MG63 (cell line): ENCODE data around the gene CEP128. TPM values are rescaled to one million over a fixed set of nuclear protein-coding genes. Genes with fewer than 3 reads are reported as not detected.
"Not testable (repeated sequence)": the region's sequence is repeated elsewhere in the genome, so short reads cannot be mapped to it uniquely, and the experiment has no call there.

Experiments
- DNase-seq: peaks from one replicate; pipeline ENCODE4 v3.0.0-alpha.2; 2020
- H3K27me3 ChIP-seq: fragments of 250-450 bp; sonication (Bioruptor Pico); 2 replicates; pipeline ENCODE4 v1.5.1; 2020; ENCODE audit warnings: mild to moderate bottlenecking, moderate library complexity
- H3K36me3 ChIP-seq: fragments of 250-450 bp; sonication (Bioruptor Pico); 2 replicates; pipeline ENCODE4 v1.5.1; 2020; ENCODE audit warnings: mild to moderate bottlenecking, moderate library complexity
- H3K4me3 ChIP-seq: fragments of 250-450 bp; sonication (Bioruptor Pico); 2 replicates; pipeline ENCODE4 v1.5.1; 2020; ENCODE audit warnings: mild to moderate bottlenecking, moderate library complexity
- H3K9me3 ChIP-seq: fragments of 250-450 bp; sonication (Bioruptor Pico); 2 replicates; pipeline ENCODE4 v1.5.1; 2020; ENCODE audit warnings: mild to moderate bottlenecking, moderate library complexity
- total RNA-seq: library from RNA; depleted of rRNA; stranded (reverse); fragments of >200 nt; shearing (Covaris generic); gene quantifications from 2 replicates; pipeline ENCODE4 v1.2.3, GENCODE V29; 2014; ENCODE audit warnings: low replicate concordance

Gene CEP128
- total RNA-seq, 1 experiment from 2014 or later = 1.4 TPM

DNA sequence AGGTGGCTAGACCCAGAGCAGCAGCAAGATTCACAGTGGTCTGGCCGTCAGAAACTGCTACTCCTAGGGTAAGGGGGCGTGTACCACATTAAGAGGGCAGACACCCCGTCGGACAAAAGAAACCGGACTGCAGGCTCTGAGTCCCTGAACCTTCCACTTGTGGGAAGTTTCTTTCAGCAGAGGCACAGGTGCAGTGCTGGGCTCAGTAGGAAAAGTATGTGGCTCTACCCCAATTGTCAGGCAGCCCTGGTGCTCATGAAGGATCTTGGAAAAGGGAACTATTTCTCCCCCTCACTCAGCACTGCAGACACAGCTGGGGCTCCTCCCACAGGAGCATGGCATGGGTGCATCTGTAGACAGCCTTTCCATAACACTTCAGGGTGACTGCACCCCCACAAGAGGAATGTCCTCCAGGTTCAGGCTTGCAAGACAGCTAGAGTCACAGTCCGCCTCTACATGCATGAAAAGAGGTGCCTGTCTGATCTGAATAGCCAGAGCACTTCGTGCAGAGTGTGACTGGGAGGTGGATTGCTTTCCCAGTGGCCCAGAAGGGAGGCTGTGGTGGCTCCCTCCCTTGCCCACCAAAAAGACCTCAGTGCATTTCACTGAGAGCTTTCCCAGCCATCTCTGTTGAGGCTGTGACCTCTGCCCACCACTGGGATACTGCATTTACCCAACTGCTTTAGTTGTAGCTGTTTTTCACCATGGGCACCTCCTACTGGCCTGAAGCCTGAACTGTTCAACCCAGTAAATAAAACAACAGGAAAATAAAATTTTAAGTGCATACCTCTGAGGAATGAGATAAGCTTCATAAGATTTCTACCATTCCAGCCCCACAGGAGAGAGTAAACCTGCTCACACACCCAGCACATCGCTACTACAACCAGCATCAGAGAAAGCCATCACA, 14.2 kb downstream of the CEP128 start:
- no peaks in the 10 kb centered on the region for H3K9me3 ChIP-seq
- no peak overlapping the region for H3K4me3 ChIP-seq
- DNase-seq = no peak
- no peaks in the 10 kb centered on the region for H3K36me3 ChIP-seq
- no peaks in the 10 kb centered on the region for H3K27me3 ChIP-seq

DNA sequence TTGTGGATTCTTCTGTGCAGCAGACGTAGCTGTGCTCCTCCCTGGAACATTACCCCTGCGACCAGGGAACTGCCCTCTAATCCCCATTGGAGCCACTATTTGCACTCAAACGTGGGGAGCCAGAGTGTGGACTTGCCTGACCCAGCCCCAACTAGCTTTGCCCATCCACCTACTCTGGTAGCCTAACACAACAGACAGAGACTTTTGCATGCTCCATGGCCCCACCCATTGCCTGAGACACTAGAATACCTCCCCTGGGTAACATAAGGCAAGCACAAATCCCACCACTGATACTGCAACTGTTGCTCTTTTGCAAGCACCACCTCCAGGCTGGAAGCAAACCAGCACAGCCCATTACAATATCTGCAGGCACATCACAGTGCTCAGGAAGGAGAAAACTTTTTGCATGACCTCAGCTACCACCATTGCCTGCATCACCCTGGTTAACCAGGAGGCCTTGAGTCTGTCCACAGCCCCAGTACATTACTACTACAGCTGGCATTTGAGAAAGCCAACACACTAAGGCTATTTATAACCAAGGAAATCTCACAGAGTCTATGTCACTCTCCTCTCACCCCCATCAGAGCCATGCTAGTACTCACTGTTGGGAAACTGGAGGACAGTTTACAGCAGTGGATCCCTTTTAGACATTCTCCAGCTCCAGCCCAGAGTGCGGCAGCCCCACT, 15.0 kb downstream of the CEP128 start:
- Histone ChIP-seq H3K4me3 (no peak overlapping the region), H3K9me3 (no peaks in the 10 kb centered on the region), H3K36me3 (no peaks in the 10 kb centered on the region), H3K27me3 (no peaks in the 10 kb centered on the region)
- no peak for DNase-seq

DNA sequence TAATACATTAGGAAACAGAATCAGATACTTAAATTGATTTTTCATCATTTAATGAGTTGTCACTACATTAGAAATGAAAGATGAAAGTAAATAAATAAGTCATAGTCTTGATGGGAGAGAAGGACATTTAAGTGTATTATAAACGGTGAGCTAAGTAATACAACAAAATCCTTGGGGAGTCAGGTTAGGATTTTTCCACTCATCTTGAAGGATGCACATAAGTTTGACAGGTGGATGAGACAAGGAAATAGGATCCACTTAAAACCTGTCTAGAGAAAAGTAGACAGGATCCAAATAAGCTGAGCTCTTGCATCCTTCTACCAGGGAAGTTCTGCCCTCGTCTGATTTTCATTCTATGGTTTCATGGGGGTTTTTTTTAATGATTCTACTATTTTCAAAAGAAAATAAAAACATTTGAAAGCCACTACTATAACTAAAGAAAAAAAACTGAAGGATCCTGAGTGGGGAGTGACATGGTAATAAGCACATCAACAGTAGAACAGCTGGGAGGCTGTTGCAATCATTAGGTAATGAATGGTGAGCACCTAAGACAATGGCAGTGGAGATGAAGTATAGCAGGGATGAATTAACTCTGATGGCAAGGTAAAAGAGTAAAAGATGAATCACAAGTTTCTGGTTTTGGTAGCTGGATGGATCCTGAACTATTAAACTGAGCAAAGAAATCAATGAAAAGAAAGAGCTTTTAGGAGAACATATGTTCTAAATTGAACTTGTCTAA, 17.0 kb downstream of the CEP128 start:
- no peaks in the 10 kb centered on the region for H3K9me3 ChIP-seq
- H3K27me3 ChIP-seq = no peaks in the 10 kb centered on the region
- H3K4me3 ChIP-seq = no peak overlapping the region
- DNase-seq = no peak
- H3K36me3 ChIP-seq = no peaks in the 10 kb centered on the region

DNA sequence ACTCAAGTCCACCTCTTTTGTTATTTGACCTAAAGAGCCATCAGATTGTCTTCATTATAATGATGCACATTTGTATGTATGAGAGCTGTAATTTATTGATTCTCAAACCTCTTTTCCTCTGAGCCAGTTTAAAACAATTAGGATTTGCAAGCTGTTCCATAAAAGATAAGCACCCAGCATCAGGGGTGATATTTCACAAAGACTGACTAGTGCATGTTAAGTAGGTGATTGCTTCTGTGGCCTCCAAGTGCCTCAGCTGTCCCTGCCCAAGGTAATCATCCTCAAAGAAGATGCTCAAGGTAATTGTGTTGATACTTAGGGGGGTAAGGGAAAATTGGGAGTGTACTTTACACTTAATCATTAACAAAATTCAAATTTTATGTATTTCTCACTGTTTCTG, 18.2 kb downstream of the CEP128 start:
- Histone ChIP-seq H3K4me3 (no peak overlapping the region), H3K36me3 (no peaks in the 10 kb centered on the region)
- DNase-seq = no peak

DNA sequence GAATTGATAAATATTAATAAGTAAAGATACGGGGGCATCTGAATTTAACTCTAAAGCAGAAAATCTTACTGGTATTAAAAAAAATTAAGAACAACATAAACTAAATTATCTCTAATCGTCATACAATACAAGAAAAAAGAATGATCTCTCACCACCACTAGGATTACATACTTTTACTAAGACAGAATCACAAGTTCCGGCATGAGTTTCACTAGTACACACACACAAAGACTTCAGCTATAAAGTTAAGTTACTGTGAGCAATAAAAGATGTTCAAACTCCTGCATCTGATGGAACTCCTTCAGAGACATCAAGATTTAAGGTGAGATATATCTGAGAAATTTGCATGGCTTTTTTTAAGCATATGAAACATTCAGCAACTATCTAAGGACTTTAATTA, 21.9 kb downstream of the CEP128 start:
- no peaks in the 10 kb centered on the region for H3K9me3 ChIP-seq
- no peak overlapping the region for H3K4me3 ChIP-seq
- H3K27me3 ChIP-seq = no peaks in the 10 kb centered on the region
- DNase-seq = no peak
- H3K36me3 ChIP-seq = no peaks in the 10 kb centered on the region

More for the DNA sequence above, 18.2 kb downstream of the CEP128 start:
- H3K9me3 ChIP-seq = no peaks in the 10 kb centered on the region
- no peaks in the 10 kb centered on the region for H3K27me3 ChIP-seq

DNA sequence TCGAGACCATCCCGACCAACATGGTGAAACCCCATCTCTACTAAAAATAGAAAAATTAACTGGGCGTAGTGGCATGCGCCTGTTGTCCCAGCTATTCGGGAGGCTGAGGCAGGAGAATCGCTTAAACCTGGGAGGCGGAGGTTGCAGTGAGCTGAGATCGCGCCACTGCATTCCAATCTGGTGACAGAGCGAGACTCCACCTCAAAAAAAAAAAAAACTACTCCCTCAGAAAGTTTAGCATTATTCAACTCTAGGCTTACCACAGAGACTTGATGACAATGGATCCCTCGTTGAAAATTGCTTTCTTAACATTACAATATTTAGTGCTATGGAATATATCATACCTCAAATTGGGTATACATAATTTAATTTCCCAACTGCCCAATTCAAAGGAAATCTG, 29.5 kb downstream of the CEP128 start:
- not testable (repeated sequence) for H3K9me3 ChIP-seq, H3K4me3 ChIP-seq, H3K27me3 ChIP-seq, DNase-seq, H3K36me3 ChIP-seq

DNA sequence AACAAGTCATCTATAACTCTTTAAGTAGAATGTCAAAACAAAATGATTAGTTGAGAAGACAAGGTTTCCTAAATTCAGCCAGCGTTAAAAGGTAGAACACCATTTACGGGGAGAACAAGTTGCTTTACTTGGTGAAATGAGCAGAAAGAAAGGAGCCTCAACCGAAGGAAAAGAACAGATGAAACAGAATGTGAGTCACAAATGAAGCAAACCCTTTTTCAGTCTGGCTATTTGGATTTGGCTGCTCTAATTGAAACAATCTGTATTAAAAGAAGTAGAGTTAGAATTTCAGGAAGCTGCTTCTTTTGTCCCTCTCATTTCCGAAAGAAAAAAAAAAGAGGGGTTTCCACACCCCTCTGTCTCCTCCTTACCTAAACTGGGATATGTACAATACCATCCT, 34.6 kb downstream of the CEP128 start:
- no peak for DNase-seq
- Histone ChIP-seq H3K9me3 (no peaks in the 10 kb centered on the region), H3K27me3 (no peaks in the 10 kb centered on the region), H3K36me3 (no peaks in the 10 kb centered on the region), H3K4me3 (no peak overlapping the region)

DNA sequence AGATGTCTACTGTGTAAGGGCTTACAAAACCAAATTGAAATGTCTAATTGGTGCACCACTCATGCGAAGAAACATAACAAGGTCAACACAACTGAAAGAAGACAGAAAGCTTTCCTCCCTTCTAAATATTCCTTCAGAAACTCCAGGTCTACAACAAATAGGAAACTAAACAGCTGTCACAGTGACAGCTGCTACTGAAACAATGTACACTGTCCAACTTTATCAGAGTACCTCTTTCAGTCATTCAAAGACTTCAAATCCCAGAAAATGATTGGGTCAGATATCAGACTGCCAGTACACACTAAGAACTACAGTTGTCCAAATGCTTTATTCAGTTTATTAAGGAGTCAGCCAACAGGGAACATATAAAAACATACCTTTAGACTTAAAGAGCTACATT, 35.2 kb downstream of the CEP128 start:
- no peaks in the 10 kb centered on the region for H3K9me3 ChIP-seq
- no peaks in the 10 kb centered on the region for H3K27me3 ChIP-seq
- no peaks in the 10 kb centered on the region for H3K36me3 ChIP-seq
- no peak overlapping the region for H3K4me3 ChIP-seq
- DNase-seq = no peak

DNA sequence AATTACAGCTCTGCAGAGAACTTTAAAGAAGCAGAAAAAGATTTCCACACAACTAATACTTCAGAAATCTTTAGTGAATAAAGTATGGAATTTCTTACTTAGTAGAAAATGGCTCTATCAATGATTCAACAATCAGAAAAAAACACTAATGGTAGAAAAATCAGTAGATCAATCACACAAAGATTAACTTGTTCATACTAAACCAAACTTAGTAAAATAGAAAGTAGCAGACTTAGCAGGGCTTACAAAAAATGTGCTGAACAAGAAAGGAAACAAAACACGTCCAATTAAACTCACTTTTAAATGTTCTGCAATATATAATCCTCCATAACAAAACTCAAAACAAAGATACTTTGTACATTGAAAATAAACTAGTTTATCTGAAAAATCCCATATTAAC, 38.9 kb downstream of the CEP128 start:
- no peaks in the 10 kb centered on the region; the same call in 1 of the 2 replicates for H3K36me3 ChIP-seq
- H3K4me3 ChIP-seq = no peak overlapping the region
- no peaks in the 10 kb centered on the region for H3K9me3 ChIP-seq
- no peaks in the 10 kb centered on the region for H3K27me3 ChIP-seq
- DNase-seq = no peak

DNA sequence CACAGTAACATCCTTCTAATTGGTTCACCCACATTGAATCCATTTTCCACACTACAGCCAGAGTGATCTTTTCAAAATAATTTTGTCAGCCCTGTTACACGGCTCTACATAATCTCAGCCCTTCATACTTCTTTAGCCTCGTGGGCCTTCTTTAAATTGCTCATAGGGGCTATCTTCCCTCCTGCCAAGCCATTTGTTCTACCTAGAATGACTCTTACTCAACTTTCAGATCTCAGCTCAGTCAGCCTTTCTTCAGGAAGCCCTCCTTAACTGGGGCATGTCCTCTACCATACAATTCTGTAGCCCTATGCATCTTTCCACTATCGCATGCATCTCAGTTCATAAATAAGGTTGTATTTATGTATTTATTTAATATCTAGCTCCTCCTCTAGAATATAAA, 39.7 kb downstream of the CEP128 start:
- DNase-seq = no peak
- Histone ChIP-seq H3K36me3 (no peaks in the 10 kb centered on the region; the same call in 1 of the 2 replicates), H3K27me3 (no peaks in the 10 kb centered on the region), H3K4me3 (no peak overlapping the region), H3K9me3 (no peaks in the 10 kb centered on the region)

DNA sequence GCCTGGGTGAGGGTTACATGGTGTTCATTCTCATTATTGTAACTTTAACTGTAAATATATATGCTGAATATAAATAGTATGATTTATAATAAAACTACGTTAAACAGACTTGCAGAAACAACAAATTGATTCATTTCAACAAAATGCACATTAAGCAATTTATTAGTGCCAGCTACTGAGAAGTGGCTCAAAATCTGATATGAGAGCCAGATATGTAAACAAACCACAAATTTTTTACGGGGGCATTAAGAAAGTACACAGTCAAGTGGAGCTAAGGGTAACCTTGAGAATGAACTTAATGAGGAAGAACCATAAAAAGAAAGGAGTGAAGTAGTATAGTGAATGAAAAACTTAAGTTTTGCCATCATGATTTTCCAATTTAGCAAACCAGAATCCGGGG, 40.3 kb downstream of the CEP128 start:
- no peak for DNase-seq
- H3K27me3 ChIP-seq = no peaks in the 10 kb centered on the region
- H3K36me3 ChIP-seq = no peaks in the 10 kb centered on the region; the same call in 1 of the 2 replicates
- H3K9me3 ChIP-seq = no peaks in the 10 kb centered on the region
- no peak overlapping the region for H3K4me3 ChIP-seq

DNA sequence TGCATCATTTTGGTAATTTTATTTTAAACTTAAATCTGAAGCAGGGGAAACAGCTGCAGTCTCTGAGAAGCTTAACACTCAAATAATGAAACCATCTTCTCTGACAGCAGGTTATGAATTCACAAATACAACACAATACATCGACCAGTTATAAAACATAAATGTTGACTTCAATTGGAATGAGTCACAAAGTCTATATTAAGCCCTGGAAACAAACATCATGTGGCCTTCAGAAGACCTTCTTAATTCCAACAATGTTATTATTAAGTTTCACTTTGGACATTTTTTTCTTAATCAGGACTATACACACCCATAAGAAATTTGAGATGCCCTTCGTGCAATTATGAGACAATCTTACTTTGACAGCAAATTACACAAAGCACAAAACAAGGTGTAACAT, 68.9 kb downstream of the CEP128 start:
- Histone ChIP-seq H3K27me3 (no peaks in the 10 kb centered on the region), H3K36me3 (no peaks in the 10 kb centered on the region), H3K4me3 (no peak overlapping the region), H3K9me3 (no peaks in the 10 kb centered on the region)
- no peak for DNase-seq

DNA sequence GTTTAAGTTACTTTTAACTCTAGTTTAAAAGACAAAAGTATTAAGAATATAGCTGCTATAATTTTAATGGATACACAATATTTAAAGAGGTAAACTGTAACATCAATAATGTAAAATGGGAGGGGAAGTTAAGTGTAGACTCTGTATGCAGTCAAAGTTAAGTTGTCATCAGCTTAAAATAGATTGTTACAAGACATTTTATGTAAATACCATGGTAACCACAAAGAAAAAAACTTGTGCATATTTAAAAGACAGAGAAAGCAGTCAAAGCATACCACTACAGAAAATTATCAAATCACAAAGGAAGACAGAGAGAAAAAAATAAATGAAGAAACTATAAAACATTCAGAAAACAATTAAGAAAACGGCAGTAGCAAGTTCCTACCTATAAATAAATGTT, 73.3 kb downstream of the CEP128 start:
- no peaks in the 10 kb centered on the region for H3K27me3 ChIP-seq
- H3K9me3 ChIP-seq = no peaks in the 10 kb centered on the region
- no peak overlapping the region for H3K4me3 ChIP-seq
- DNase-seq = no peak
- H3K36me3 ChIP-seq = no peaks in the 10 kb centered on the region

DNA sequence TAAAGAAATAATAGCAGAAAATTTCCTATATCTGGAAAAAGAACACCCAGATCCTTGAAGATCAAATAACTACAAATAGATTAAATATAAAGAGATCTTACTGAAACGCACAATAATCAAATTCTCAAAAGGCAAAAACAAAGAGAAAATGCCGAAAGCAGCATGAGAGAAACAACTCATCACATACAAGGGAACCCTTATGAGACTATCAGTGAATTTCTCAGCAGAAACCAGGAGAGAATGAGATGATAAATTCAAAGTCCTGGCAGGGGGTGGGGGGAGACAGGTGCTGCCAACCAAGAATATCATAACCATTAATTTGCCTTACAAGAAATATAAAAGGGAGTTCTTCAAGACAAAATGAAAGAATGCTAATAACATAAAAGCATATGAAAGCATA, 73.7 kb downstream of the CEP128 start:
- no peak overlapping the region for H3K4me3 ChIP-seq
- H3K27me3 ChIP-seq = no peaks in the 10 kb centered on the region

DNA sequence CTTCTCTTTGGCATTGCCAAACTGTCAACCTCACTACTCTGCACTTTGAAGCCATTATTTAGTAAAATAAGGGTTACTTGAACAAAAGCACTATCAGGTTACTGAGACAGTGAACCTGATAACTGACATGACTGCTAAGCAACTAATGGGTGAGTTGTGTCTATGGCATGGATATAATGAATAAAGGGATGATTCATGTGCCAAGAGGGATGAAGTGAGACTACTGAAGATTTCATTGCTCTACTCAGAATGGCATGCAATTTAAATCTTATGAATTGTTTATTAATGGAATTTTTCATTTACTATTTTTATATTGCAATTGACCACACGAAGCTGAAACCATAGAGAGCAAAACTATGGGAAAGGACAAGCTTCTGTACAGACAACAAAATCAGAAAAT, 74.4 kb downstream of the CEP128 start:
- DNase-seq = no peak

More for the DNA sequence above, 73.7 kb downstream of the CEP128 start:
- Histone ChIP-seq H3K36me3 (no peaks in the 10 kb centered on the region), H3K9me3 (no peaks in the 10 kb centered on the region)
- no peak for DNase-seq

DNA sequence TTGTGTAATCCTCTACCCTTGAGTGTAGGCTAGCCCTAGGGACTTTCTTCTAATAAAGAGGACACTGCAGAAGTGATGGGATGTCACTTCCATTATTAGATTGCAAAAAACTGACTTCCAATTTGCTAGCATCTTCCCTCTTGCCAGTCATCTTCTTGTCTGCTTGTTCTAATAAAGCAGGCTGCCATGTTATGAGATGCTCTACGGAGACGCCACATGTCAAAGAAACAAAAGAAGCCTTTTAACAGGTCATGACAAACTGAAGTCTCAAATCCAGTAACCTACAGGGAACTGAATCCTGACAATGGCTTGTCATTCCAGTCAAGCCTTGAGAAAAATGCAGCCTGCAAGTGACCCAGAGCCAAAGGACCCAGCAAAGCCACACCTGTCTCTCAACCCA, 76.0 kb downstream of the CEP128 start:
- Histone ChIP-seq H3K4me3 (no peak overlapping the region), H3K36me3 (no peaks in the 10 kb centered on the region), H3K9me3 (no peaks in the 10 kb centered on the region), H3K27me3 (no peaks in the 10 kb centered on the region)
- DNase-seq = no peak

More for the DNA sequence above, 74.4 kb downstream of the CEP128 start:
- no peaks in the 10 kb centered on the region for H3K36me3 ChIP-seq
- no peak overlapping the region for H3K4me3 ChIP-seq
- H3K27me3 ChIP-seq = no peaks in the 10 kb centered on the region
- H3K9me3 ChIP-seq = no peaks in the 10 kb centered on the region

DNA sequence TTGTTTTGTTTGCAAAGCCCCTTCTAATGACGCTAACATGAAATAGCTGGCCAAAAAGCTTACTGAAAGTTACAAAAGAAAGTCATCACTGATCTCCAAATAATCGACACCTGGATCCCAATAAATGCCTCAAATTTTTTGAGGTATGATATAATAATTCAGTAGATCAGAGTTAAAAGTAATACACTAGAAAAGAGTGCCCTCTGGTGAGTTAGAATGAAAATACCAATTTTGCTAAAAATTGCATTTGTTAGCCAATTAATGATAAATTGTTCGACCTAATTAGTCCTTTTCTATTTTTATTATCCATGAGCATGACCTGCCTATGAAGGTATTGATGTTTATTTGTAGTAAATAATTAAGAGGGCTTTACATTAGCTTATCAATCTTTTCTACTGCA, 78.6 kb downstream of the CEP128 start:
- Histone ChIP-seq H3K36me3 (no peaks in the 10 kb centered on the region), H3K27me3 (no peaks in the 10 kb centered on the region), H3K9me3 (no peaks in the 10 kb centered on the region), H3K4me3 (no peak overlapping the region)
- DNase-seq = no peak
